ENCODE results near the gene SNX11.

Gene SNX11

DNA sequence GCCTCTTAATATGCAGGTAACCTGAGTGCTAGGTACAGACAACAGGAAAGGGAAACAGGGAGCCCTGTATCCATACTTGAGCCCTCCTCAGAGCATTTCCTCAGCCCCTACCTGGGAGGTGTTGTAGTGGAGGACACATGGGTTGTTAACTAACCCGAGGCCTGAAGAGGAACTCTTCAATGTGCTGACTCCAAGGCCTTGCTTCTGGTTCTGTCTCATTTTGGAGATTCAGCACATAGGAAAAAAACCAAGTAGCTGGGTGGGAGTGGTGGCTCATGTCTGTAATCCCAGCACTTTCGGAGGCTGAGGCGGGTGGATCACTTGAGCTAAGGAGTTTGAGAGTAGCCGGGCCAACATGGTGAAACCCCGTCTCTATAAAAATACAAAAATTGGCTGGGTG lies 24.8 kb downstream of the SNX11 start:
- no peak for DNase-seq (ENCODE audit: low spot score)

DNA sequence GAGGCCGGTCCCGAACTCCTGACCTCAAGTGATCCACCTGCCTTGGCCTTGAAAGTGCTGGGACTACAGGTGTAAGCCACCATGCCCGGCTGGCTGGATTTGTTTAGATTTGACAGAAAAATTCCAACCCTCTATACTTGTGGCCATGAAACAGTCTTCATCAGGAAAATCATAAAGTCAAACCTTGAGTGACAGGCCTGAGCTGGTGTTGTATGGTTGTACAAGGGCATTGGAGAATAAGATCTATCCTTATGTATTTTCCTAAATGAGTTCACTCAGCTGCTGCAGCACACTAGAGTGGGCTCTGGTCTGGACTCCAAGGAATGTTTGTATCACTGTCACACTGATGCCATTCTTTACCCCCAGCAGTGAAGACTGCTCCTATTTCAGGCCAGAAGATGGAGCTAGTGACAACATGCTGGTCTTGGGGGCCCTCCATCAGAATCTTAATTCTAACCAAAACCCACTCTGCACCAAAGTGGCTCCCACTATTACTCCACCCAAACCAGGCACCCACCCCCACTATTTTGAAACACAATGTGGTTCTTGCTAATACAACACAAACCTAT lies 27.4 kb downstream of the SNX11 start:
- no peak for DNase-seq (ENCODE audit: low spot score)

GRCh38 chr17:48137656-48138055 lies 30.1 kb downstream of the SNX11 start:
- DNase-seq (ENCODE audit: low spot score), result no peak

- DNase-seq (ENCODE audit: low spot score), result no peak
These were observed 32.4 kb downstream of the SNX11 start for GRCh38 chr17:48139944-48140343.

DNA sequence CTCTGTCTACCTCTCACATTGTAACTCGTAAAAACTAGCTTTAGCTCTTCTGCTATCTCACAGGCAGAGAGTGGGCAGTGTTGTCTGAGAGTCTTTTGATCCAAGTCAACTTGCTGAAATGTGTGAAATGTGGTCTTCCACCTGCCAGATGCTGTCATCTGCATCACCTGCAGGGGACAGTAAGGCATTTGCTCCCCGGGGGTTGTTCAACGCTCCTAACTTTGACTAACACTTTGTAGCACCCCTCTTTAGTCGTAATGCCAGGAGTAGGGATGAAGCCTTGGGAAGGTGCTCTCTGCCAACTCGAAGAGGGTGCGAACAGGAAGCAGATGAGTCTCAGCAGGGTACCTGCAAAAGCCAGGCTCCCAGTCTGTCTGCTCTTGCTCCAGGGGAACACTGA lies 36.1 kb downstream of the SNX11 start:
- DNase-seq (ENCODE audit: low spot score), result no peak

DNA sequence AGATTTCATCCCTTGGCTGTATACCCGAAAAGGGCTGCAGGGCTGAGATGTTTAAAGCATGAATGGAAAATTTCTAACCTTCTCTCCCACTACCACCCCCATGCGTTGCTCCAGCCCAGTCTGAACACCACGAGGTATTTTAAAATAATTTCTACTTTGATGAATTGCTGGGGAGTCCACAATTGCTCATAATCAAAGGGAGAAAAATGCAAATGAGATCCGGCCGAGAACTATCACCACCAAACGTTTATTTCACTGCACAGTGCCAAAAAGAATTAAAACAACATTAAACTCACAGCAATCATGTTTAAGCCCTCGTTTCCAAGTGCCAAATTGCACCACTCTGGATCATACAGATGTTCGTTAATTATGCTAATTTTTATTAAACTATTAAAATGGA lies 36.7 kb downstream of the SNX11 start:
- no peak for DNase-seq (ENCODE audit: low spot score)

DNA sequence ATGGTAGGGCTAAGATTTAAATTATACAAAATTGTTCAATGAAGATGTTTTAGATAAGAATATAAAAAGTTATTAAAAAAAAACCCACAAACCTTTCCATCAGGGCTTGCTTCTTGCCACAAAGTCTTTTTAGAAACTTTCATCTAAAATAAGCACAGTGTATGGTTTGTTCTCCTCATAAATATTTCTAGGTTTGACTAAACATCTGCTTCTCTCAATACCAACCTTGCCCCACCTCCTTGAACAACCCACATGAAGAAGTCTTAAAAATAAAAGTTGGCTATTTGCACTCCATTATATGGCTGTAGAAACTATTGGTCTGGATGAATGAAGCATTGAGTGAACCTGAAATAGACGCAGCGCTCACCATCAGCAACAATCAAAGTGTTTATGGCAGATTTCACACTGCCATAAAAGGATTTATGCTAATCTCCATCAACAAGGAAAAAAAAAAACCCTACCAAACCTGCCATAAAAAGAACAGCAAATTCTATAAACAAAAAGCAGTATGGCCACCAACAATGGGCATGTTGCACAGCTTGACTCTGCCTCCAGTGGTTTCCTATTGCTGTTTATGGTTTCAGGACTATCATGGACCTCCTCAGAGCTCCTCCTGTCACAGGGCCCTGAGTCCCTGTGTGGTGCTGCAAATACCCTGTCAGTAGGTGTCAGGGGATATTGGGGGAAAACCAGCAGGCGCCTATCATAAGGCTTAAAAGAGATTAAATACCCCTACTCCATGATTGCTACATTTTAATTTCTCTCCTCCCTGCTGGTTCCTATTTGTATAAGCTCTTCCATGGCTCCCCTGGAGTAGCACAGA lies 37.6 kb downstream of the SNX11 start:
- DNase-seq (ENCODE audit: low spot score), result no peak

- DNase-seq (ENCODE audit: low spot score), result no peak
These were observed 40.6 kb downstream of the SNX11 start for GRCh38 chr17:48148029-48148770.

- DNase-seq (ENCODE audit: low spot score), result no peak
These were observed 41.6 kb downstream of the SNX11 start for GRCh38 chr17:48148854-48149786.

- no peak for DNase-seq (ENCODE audit: low spot score)
These were observed 42.4 kb downstream of the SNX11 start for GRCh38 chr17:48149787-48150463.

GRCh38 chr17:48150597-48151001 lies 43.0 kb downstream of the SNX11 start:
- DNase-seq (ENCODE audit: low spot score), result no peak

DNA sequence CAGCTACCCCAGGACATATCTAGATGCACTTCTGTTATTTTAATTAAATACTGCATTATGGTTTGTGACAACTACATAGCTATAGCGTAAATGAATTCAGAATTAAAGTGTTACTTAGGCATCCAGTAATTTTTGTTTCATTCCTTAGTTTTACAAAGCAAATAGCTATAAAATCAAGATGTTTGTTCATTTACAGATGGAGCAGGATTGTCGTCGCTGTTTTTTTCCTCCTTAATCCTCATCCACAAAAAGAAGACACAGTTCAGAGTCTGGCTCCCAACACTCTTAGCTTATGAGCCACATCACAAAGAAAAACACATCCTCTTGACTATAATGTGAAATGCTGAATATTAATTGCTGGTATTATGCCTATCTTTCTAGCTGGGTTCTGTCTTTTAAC lies 43.7 kb downstream of the SNX11 start:
- DNase-seq (ENCODE audit: low spot score), result no peak

- DNase-seq (ENCODE audit: low spot score), result no peak
These were observed 44.7 kb downstream of the SNX11 start for GRCh38 chr17:48152289-48152688.

- DNase-seq (ENCODE audit: low spot score), result no peak
These were observed 46.3 kb downstream of the SNX11 start for GRCh38 chr17:48153691-48154358.

DNA sequence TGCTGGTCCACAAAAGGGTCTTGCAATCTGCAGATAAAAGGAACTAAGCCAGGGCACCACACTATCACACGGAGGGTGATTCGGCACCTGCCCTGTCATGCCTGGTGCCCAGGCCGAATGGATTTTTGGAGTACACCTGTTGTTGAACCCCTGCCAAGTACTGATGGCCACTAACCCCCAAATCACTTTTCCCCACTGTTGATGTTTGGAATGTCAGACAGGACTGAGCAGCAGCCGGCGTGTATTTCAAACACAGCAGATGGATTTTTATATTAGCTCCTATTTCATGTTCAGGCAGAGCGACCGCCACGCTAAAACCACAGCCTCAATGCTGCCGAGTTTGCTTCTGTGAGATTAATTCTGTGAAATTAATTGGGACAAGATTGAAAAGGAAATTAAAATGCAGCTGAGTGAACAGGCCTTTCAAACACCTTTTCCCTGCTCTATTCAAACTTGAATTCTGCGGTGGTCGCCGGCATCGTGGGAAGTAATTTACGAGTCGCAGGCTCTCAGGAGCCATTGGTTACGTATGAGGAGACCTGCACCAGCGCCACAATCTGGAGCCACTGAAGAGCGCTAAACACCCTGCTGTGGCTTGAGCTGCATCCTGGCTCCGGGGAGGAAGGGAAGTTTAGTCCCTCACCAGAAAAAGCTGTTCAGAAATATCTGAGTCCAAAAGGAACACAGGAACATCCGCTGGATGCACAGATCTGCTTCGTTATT lies 48.5 kb downstream of the SNX11 start:
- DNase-seq (ENCODE audit: low spot score), result no peak

- no peak for DNase-seq (ENCODE audit: low spot score)
These were observed 51.7 kb downstream of the SNX11 start for GRCh38 chr17:48159232-48159631.

DNA sequence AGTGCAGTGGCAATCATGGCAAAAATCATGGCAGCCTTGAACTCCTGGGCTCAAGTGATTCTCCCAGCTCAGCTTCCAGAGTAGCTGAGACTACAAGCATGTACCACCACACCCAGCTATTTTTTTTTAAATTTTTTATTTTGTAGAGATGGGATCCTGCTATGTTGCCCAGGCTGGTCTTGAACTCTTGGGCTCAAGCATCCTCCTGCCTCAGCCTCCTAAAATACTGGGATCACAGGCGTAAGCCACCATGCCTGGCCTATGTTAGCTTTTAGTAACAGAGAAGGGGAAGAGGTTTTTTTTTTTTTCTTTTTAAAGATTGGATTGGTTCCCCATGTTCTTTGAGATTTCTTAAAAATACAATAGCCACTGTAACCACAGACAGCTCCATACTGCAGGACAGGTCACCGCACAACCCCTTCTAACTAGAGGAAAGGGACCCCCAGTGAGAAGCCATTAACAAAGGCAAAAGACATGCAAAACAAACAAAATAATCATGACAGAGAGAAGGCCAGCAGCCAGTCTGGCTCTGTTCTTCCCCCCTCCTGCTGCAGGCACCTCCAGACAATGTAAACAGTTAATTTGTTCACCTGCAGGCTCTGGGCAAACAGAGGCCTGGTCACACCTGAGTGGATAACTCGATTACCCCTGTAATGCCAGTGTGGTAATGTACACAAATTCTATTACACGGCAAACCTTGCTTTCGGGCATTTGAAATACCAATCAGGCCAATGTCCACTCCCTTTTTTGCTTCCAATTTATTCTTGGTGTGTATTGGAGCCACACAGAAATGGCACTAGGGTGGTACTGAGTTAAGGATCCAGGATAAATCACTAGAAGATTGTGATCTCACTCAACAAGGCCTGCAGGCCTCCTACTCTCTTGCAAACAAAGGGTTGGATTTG lies 52.9 kb downstream of the SNX11 start:
- no peak for DNase-seq (ENCODE audit: low spot score)

DNA sequence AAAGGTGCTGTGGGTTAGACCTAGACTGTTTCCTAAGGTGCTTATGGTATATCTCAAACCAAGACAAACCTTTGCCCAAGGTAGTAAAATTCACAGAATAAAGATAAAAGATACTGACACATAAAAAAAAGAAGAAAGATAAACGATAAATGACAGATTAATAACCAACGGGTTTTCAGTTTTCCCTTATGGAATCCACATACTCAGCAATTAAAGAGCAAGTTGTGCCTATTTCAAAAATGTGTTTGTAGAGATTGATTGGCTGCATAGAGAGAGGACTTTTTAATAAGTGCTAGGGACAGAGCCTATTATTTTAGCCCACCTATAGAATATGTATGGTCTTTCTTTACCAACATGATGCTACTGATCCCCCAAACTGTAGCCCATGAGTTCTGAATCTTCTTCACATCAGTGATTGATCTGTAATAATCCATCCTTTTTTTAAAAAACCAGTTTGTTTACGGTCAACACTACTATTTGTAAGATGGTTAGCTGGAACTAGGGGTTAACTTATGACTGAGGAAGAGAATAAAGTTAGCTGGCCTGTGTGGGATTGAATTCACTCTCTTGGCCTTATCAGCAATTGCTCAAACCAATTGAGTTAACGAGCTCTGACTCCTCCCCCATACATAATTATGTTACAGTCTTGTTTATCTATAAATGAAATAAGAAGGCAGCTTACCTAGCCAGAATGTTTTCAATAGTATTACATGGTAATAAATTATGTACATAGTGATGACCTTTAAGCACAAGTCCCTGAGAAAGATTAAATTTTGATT lies 53.8 kb downstream of the SNX11 start:
- DNase-seq (ENCODE audit: low spot score), result no peak
